NCI-H1048 (cell line): Measurements from ENCODE around the gene SYNDIG1.

Experiments
- DNase-seq: peaks from one replicate; lab custom pipeline; 2025; lab: John Stamatoyannopoulos, UW

SYNDIG1 gene

DNA sequence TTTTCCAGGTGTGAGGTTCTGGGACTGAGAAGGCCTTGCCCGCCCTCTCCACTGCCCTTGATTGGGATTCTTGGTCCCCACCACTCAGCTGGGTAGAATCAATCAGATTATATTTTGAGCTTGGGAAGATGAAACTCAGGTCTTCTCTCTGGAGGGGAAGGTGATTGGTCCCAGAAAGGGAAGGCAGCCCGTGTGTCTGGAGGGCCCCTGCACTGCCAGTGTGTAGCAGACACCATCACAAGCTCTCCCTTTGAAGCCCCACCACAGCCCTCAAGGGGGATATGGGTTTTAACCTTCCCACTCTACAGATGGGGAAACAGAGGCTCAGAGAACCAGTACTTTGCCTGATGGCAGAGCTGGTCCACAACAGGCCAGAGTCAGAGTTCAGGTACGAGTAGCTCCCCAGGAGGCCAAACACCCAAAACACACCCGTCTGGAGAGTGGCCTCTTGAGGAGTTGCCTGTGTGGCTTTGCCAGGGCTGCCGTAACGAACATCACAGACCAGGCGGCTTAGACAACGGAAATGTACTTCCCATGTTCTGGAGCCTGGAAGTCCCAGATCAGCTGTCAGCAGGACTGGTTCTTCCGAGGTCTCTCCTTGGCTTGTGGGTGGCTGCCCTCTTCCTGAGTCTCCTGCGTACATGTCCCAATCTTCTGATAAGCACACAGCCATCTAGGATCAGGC is 205.6 kb downstream of the SYNDIG1 start:
- DNase-seq, result no peak

DNA sequence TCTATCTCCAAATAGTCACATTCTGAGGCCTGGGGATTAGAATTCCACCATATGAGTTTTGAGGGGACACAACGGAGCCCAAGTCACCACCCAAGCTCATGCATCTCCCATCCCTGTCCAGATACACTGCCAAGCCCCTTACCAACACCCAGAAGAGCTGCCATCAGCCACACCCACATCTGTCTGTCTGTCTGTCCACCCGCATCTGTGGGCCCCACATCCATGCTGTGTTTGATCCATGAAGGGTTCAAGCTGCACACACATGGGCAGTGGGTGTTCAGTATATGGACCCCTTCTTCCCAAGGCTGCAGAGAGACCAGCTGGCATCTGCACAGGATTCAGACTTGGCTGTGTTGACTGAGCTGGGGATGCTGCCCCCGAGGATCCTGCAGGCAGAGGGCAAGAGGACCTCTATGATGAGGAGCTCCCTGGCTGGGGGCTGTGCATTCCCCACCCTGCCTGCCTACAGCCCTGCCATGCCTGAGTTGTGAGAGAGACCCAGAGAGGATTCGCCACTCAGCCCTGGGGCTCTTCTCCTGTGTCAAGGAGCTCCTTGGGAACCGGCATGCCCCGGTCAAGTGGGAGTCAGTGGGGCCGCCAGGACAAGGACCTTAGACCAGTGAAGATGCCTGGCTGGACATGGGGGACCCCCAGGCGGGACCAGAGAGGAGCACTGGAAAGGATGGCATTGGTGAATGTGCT is 206.4 kb downstream of the SYNDIG1 start:
- no peak for DNase-seq

DNA sequence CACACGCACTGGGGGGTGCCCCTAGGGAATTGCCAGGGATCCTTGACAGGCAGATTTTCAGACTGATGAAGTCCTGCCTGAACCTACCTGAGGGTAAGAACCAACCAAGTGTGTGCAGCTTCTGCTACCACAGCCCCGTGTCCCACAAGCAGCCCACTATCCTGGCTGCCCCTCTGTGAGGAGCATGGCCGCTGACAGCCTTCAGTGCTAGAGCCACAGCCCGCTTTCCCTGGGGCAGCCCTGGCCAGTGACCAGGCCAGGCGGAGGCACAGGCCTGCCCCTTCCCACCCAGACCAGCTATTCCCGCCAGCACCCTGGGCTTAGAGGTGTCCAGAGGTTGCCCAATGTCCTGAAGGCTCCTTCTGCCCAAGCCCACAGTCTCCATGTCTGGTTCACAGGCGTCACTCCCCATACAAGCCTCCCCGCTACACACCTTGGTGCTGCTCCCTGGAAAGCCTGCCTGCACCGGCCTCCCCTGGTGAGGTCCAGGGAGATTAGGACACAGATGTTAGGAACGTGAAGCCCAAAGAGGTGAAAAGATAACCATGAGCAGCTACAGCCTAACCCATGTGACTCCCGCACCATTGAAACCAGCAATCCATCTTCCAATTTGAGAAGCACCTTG is 207.0 kb downstream of the SYNDIG1 start:
- DNase-seq, result no peak

DNA sequence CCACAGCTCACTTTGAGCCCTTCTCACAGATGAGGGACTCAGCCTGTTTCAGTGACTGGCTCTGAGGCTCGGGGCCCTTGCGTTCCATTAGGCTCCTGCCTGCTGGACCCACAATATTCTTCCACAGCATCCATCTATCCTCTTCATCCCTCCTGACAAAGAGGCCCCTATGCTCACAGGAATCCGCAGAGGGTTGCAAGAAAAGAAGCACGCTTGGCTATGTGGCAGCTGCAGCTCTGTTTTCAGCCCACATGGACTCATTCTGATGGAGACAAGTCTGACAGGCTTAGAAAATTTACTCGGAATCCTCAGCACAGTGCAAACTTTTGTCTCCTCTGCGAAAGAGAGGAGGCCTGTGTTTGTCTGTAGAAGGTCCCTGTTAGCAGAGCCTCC is 207.5 kb downstream of the SYNDIG1 start:
- no peak for DNase-seq

DNA sequence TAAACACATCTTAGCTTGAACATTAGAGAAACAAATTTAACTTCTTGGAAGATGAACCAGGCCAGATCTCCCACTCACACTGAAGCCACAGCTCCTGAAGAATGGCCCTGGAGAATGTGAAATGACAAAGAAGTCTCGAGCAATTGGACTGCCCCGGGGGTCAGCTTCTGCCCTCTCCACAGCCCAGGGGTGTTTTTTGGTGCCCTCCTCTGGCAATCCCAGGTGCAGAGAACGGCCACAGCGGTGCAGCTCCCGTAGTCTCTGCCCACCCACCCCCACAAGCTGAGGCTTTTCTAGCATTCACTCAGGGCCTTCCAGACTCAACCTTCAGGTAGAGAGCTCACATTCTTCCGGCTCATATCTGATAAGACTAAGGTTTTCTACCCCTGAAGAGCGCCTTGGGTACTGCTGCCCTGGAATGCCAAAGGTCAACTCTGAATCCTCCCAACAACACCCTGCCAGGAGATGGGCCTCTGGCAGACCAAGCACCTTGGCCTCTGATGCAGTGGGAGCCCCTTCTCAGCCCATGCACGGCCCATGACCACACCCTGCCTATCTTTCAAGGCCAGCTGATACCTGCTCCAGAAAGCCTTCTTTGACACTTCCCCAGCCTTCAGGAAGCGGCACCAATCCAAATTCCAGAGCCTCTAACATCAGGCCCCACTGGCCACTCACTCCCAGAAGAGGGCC is 208.3 kb downstream of the SYNDIG1 start:
- DNase-seq, result no peak

DNA sequence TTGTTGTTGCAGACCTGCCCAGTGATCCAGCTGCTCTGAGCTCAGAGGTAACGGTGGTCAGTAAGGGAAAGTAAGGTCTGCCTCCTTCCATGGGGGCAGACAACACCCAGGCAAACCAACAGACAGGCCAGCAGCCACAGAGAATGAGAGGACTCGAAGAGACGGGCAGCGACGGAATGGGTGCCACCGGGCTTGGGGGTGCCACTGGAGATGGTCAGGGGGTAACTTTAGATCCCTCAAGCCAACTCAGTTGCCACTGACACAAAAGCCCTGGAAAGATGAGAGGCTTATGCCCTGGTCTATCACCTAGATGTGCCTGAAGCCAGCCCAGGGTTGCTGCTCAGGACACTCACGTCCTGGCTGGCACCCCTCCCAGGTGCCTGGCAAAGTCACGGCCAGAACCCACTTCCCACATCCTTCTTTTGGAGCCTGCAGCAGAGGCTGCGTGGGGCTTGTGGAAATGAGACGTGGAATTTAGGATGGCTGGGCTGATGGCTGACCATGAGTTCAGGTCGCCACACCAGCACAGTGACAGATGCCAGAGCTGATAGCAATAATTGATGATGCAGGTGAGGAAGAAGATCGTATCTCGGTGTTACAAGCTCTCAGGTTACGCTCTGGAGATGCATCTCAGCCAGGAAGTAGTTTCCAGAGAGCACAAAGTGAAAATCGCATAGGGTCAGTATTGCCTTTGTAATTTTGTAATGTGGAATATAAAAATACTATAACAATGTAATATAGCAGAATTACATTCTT is 209.1 kb downstream of the SYNDIG1 start:
- no peak for DNase-seq

DNA sequence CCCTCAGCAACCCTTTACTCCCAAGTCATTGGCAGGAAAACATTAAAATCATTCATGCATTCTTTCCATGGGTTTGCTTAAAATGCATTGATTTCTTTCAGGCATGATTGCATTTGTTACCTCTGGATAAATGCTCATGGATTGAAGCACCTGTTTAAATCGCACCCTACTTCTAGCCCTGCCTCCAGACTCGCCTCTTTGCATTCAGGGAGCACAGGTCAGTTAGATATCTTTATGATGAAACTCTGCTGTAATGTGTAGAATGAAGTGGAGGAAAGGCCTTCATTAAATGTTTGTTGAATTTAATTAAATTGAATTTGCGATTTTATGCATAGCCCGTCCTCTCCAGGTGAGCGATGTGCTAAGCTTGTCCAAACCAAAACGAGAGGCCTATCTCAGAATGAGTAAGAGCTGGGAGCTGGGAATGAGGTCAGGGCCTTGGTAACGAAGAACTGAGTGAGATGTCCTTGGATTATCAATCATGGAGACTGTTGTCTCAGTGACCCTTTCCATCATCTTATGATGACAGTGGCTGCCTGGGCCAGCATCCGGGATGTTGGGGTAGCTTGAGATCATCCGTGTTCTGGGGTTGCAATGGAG is 210.1 kb downstream of the SYNDIG1 start:
- no peak for DNase-seq

DNA sequence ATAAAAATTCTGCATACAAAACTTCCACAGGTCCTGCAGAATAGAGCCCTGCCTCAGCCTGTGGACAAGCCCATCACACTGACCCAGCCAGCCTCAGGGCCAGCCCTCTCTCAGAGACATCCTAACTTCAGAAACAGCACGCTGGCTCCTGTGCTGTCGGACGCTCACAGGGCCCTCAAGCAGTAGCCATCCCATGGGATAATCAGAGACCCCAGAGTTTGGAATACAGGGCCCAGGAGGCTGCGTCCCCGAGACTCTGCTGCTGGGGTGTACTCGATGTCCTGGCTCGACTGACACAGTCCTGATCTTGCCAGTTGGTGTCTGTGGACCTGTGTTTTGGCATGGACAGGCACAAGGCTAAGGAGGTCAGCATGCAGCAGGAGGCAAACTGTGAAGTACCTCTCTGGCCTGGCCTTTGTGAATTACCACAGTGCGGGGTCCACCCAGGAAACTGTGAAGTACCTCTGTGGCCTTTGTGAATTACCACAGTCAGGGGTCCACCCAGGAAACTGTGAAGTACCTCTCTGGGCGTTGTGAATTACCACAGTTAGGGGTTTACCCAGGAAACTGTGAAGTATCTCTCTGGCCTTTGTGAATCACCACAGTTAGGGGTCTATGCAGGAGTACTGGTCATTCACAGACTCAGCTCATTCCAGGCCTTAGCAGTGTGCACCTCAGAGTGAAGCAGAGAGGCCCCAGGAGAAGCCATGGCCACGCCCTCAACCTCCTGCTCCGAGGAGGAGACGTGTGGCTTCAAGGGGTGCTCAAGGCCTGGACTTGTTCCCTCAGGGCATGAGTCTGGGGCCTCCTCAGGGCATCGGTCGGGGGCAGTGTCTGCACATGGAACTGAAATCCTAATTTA is 212.4 kb downstream of the SYNDIG1 start:
- no peak for DNase-seq

DNA sequence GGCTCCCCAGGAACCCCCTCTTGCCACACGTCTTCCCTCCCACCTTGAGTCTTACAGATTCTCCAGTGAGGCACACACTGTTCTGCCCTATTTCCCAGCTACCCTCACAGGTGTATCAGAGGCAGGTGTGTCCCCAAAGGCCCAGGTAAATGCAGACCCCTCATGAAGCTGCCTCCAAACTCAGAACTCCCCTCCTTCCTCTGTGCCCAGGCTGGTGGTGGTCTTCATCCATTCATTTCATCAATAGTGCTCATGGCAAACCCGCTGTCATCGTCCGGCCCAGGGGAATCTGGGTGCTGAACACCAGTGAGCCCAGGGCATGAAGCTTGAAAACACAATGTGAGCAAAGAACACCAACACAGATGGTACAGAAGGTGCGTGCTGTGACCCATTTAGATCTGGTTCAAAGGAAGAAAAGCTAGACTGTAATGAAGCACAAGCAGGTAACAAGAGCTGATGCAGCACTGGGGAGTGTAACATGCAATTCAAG is 213.1 kb downstream of the SYNDIG1 start:
- no peak for DNase-seq

DNA sequence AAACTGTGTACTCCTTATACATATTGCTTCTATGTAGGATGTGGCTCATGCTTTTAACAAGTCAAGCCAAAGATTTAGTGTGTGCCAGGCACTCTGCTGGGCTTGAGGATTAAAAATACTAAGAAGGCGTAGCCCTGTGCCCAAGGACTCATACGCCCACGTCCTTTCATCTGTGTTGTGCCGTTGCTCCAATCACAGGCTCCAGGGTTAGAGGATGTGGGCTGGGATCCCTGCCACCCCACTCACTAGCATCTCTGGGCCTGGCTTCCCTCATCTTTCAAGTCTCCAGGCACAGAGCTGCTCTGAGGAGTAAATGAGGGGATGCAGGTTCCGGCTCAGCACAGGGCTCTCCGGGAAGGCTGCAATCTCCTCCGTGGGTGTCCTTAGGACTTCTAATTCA is 214.2 kb downstream of the SYNDIG1 start:
- no peak for DNase-seq

DNA sequence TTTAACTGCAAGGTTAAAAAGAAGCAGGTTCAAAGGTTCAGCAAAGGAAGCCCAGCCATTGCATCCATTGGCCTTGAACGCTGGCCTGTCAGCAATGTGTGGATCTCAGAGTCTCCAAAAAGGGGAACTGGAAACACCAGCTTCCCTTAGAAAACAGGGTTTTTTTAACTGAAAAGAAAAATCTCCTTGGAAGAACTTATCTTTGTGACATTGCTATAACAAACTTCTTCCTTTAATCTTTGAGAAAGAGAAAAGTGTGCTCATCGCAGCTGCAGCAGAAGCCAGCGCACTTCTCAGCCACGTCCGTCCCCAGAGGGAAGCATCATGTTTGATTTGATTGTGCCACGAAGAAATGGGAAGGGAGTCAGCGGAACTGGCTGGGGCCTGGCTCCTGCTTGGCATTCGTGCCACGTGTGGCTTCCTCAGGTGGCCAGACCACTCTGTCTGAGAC is 215.0 kb downstream of the SYNDIG1 start:
- DNase-seq, result no peak

DNA sequence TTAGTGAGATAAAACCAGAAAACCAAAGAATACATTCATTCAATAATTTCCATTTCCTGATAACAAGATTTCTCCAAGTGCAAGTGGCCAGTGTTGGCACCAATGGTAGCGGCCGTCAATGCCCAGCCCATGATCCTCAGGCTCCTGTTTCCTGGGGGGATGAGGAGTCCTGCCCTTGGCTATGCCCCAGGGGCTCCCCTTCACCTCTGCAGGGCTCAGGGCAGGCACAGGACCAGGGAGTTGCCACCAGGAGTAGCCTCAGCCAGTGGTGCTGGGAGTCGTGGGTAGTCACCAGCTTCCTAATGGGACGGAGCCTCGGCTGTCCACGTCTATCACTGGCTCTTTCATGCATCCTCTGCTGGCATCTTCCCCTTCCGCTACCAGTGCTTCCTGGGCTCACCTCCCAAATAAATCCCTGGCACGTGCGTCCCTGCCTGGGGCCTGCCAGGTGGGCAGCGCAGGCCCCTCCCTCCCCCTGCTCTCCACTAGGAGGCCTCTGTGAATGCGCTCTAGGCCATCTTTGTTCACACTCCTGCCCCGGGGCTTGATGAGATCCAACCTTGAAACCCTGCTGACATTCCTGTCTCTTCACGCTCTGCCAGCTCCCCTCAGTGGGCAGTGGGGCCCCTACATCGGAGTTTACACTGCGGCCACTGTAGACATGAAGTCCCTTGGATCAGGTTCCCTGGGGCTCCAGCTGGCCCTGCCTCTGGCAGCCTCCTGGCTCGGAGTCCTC is 215.7 kb downstream of the SYNDIG1 start:
- DNase-seq, result no peak

DNA sequence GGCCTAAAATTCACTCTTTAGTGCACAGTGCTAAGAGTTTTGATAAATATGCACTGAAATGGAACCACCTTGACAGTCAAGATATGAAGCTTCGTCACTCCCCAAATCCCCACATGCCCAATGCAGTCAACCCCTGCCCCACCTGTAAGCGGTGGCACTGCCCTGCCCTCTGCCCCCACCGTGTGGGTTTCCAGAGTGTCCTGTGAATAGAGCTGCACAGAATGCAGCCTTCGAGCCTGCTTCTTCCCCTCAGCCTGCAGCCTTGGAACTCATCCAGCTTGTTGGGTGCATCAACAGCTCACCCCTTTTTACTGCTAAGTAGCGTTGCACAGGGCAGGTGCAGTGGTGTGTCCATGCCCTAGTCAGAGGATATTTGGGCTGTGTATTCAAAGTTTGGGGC is 216.3 kb downstream of the SYNDIG1 start:
- no peak for DNase-seq

DNA sequence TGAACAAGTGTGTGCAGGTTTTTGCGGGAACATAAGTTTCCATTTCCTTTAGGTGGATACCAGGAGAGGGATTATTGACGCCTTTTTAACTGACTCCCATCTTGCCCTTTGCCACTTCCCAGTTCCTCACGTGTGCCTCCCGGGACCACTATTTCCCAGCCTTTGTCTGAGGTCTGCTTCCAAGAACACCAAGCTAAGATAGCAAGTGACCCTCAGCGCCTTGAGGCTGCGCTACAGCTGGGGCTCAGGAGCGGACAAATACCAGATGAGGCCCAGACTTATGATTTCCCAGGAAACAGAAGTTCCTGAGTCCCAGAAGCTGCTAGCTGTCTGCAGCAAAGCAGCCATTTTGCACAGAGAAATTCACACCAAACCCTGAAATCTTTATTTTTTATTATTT is 216.7 kb downstream of the SYNDIG1 start:
- DNase-seq, result no peak

DNA sequence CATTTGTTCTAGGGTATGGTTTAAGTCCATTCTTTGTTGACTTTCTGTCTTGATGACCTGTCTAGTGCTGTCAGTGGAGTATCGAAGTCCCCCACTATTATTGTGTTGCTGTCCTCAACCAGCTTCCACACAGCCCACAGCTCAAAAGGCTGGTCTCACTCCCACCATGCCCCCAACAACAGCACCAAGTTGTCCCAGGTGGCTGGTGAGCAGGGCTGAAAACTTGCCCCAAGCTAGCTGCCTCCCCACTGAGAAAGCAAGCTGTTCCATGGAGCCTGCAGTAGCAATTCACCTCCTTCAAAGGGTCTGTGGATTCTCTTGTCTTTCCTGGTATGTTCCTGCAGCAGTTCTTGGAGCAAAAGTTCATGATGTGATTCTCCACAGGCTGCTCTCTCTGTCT is 221.0 kb downstream of the SYNDIG1 start:
- no peak for DNase-seq

DNA sequence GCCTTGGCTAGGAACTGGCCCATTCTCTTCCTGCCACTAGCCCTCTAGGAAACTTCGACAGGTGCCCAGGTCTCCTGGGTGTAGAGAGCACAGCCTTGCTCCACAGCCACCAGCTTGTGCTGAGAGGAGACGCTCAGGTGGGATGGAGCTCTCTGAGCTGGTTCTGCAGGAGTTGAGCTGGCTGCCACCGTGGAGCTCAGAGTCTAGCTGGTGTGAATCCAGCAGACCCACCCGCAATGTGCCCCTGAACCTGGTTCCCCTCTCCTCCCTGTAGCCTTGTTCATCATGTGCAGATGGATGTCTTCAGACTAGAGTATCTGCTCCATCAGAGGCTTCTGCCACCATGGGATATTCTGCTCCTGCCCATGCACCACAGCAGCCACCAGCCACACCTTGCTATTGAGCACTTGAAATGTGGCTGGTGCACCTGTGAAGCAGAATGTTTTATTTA is 222.5 kb downstream of the SYNDIG1 start:
- no peak for DNase-seq

DNA sequence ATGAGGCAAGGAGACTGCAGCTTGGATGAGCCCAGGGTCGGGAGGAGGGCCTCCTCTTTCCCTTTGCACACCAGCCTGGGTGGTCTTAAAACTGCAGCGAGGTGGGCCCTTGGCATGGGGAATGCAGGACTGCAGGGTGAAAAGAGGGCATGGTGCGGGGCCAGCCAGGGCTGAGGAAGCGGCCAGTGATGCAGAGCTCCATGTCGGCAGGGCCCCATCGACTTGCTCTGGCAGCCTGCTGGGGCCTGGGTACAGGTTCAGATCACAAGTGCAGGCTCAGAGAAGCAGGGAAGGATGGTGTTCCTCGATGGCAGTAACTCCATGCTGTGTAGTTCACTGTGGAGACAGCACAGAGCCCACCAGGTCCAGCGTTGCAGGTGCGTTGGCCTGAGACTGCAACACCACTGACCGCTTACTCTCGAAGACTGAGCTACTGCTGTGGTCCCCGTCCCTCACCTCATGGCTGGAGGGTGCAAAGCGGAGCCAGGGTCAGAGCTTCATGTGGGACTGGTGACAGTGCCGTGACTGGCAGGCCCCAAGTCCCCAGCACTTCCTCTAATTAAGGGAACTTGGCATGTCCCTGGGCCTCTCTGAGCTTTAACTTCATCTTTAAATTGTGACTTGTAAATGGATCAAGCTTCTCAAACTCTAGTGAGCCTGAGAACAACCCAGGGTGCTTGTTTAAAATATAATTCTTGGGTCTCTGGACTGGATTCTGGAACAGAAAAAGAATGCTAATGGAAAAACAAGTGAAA is 223.2 kb downstream of the SYNDIG1 start:
- DNase-seq, result no peak

DNA sequence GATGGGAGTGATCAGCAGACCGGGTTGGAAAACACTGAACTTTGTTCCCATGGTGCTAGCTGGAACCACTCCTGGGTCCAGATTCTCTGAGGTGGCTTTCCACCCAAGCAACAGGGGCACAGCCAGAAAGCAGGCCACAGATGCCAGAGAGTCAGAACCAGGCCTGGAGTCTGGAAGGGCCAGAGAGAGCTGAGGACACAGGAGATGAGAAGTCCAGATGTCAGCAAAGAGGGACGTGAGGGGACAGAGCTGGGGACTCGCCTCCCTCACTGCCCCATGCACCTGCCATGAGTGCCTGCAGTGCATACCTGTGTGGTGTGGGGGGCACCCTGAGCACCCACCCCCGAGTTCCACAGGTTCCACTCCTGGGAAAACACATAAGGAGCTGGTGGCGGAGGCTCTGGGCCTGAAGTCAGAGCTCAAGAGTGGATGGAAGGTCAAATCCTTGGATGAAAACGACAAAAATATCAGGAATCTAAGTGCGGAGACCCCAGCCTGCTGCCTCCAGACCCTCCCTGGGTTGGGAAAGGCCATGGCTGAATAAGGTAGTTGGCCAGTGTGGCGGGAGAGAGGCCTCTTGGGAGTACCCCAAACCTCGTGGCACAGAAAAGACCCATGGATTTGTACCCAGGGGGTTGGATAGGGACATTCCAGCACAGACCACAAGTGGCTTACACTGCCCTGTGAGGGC is 224.2 kb downstream of the SYNDIG1 start:
- no peak for DNase-seq
